H54 (cell line): ENCODE measurements around the gene EXOC3L2.

Experiments used
- DNase-seq: peaks from one replicate; pipeline ENCODE4 v3.0.0; 2011; ENCODE audit warnings: low spot score, mixed read lengths; ENCODE audit not compliant: insufficient read length
- FAIRE-seq: peaks from 3 replicates; lab custom pipeline; 2011; peaks lifted over from hg19 to GRCh38; lab: Jason Lieb, UNC
- POLR2A ChIP-seq: IDR thresholded peaks from 2 replicates; pipeline ENCODE4 v1.6.1; 2011; ENCODE audit warnings: low read depth, mild to moderate bottlenecking, low read length

EXOC3L2 gene

DNA sequence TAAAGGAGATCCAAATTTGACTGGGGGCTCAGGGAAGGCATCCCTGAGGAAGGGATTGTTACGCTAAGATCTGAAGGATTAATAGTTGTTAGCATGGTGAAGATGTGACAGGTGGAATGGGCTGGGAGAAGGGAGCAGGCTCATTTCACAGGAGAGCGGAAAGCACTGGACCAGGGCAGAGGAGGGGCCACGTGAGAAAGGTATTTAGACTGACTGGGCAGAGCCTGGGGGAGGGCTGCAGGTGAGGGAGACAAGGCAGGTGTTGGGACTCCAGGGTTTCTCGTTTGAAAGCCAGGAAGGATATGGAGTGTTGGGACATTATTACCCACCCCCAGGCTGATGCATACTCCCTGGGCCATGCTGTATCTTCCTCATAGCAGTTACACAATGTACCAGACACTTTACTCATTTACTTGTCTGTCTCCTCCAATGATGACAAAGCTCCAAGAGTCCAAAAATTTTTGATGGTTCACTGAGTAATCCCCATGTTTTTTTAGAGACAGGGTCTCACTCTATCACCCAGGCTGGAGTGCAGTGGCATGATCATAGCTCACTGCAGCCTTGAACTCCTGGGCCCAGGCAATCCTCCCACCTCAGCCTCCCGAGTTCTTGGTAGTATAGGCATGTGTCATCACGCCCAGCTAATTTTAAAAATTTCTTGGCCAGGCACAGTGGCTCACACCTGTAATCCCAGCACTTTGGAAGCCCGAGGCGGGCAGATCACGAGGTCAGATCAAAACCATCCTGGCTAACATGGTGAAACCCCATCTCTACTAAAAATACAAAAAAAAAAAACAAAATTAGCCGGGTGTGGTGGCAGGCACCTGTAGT lies 69.5 kb downstream of the EXOC3L2 start:
- DNase-seq (no peak), FAIRE-seq (no peak)
- no peak for TF ChIP-seq POLR2A

DNA sequence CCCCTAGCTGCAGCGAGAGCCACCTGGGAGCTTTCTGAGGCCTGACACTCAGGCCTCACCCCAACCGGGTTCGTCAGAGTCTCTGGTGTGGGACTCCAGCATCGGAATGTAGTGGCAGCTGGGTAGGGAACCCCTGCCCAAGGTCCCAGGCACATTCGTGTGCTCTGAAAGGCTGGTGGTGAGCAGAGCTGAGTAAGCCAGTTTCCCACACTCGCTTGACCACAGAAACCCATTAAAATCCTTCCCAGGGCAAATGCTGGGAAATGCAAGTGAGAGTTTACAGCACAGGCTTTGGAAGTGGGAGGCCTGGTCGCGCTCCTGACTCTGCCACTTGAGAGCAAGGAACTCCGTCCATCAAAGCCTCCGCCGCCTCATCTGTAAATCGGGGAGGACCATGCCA lies 71.4 kb downstream of the EXOC3L2 start:
- FAIRE-seq, result no peak
- peak; percentile 31 for DNase-seq
- no peak for TF ChIP-seq POLR2A

DNA sequence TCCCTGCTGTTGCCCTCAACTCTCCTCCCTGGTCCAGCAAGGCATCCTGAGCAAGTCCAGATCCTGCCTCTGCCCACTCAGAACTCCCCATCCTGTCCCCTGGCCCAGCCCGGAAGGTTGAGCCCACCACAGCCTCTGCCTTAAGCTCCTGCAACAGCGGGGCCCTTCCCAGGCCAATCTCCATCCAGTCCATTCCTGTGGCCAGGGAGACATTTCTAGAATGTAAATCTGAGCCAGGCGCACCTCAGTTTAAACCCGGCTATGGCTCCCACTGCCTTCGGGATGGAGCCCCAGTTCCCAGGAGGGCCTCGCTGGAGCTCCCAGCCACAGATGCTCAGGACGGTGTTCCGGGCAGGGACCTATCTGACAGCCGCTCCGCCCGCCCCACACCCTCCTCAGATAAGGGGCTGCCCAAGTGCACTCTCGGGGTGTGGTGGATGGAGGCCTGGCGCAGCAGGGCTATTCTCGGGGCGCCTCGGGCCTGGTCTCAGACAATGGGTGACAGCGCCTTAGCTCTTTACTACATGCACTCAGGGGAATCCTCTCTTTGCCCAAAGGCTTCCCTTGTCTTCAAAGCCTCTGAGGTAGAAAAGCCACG lies 72.5 kb downstream of the EXOC3L2 start:
- TF ChIP-seq POLR2A, result no peak
- DNase-seq (no peak), FAIRE-seq (no peak)

DNA sequence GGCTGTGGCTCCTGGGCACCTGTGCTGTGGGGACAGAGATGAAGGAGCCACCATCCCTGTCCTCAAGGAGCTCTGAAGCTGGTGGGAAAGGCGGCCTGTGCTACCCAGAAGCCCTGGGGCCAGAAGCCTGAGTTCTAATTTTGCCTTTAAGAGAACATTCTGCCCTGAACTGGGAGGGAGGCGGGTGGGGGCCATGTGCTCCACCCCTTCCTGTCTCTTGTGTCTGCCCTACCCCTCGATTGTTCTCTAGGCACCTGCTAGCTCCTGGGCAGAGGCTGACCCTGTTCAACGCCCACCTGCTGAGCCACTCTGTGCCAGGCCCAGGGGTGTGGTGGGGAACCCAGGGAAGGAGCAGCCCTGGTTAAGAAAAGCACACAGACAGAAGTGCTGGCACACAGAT lies 73.0 kb downstream of the EXOC3L2 start:
- DNase-seq (no peak), FAIRE-seq (no peak)
- TF ChIP-seq POLR2A, result no peak

DNA sequence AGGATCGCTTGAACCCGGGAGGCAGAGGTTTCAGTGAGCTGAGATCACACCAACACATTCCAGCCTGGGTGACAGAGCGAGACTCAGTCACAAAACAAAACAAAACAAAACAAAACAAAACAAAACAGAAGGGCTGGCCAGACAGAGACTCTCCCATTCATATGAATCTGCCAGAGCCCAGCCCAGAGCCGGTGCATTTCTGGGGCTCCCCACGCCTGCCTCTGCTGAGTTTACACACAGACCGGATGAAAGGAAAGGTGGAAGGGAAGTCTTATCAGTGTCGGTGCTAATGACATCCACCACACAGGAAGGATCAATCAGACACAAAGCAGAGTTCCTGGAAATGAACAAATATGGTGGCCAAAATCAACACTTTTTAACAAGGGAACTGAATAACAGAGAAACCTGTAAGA lies 74.0 kb downstream of the EXOC3L2 start:
- FAIRE-seq (no peak), DNase-seq (no peak)
- no peak for TF ChIP-seq POLR2A

DNA sequence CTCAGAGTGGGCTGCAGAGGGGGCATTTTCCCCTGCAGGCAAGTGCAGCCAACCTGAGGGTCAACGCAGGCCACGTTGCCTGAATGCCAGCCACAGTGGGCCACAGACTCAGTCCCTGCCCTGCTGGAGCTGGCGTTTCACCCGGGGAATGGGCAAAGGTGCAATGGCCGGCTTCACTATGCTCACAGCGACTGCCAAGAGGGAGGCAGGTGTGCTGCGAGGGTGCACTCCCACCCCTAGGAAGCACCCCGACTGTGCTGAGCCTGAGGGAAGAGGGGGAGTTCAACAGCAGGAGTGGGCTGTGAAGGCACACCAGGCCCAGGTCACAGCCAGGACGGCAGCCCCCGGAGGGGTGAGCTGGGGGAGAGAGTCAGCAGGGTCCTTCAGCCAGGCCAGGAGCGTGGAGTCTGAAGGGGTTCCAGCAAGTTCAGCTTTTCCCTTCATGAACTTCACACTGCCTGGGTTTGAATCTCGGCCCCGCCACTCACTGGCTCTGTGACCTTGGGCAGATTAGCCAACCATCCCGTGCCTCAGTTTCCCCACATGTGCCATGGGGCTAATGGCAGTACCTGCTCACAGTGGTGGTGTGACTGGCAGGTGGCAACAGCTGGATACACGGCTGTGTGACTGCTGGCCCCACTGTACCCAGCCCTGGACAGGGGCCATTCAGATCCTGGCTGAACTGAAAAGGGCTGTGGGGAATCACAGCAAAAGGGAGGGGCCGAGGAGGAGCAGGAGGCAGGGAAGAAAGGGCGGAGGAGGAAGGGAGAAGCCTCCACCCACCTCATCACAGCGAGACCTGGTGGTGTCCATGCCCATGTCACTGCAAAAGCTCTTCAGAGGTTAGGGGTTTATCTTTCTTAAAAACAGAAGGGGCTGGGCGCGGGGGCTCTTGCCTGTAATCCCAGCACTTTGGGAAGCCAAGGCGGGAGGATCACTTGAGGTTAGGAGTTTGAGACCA lies 74.8 kb downstream of the EXOC3L2 start:
- DNase-seq, result no peak
- TF ChIP-seq POLR2A, result no peak

DNA sequence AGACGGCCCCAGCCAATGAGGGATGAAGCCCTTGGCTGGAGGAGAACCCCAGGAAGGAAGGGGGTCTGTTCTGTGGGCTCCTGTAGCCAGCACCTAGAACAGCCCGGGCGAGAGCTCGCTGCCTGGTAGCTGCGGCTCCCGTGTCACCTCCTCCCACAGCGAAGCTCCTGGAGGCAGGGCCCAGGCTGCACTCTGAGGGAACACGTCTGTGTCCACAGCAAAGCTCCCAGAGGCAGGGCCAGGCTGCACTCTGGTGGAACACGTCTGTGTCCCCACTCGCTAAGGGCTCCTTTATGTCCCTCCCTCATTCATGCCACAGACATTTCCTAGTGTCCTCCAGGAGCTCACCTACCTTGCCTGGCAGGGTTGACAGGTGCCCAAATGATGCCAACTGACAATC lies 75.6 kb downstream of the EXOC3L2 start:
- DNase-seq (no peak), FAIRE-seq (no peak)
- TF ChIP-seq POLR2A, result no peak

More for the DNA sequence above, 74.8 kb downstream of the EXOC3L2 start:
- FAIRE-seq, result no peak

DNA sequence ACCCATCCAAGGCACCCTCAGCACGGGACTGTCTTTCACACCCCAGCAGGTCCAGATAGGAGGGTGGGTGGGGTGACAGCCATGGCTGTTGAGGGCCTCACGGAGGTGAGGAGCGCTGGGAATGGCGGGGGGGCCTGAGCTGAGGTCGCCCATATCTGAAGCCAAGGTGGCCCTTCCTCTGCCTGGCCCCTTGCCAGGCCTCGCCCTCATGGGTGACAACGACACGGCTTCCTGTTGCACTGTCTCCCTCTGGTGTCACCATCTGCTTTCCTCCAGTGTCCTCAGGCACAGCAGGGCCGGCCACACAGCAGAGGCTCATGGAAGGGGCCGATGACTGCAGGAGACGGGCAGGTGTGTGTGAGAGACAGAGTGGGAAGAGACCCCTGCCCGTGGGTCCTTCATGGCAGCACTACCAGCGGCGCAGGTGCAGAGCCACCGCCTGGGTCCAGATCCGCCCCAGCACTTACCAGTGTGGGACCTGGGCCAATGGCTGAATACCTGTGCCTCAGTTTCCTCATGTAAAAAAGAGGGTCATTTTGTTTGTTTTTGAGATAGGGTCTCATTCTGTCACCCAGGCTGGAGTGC lies 76.3 kb downstream of the EXOC3L2 start:
- DNase-seq (no peak), FAIRE-seq (no peak)
- no peak for TF ChIP-seq POLR2A

DNA sequence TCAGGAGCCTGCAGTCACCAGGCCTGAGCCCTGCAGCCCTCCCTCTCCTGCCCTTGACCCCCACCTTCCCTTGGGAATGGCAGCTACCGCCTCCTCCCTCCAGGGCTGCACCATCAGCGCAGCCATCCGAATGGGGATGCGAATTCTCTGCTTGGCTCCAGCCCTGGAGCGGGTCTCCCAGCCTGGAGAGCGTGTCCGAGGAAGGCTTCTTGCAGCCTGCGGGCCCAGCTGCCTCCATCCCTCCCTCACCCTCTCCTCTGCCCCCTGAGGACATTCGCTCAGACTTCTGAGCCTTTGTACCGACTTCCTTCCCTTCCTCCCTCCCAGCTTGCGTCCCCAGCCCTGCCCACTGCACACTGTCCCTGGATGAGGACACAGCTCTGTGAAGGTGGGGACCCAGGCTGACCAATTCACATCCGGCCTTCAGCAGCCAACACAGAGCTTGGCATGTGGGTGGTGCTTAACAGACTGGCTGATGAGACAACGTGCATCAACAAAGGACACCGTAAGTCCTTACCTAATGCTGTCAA lies 78.4 kb downstream of the EXOC3L2 start:
- DNase-seq, result no peak
- no peak for TF ChIP-seq POLR2A
- no peak for FAIRE-seq

DNA sequence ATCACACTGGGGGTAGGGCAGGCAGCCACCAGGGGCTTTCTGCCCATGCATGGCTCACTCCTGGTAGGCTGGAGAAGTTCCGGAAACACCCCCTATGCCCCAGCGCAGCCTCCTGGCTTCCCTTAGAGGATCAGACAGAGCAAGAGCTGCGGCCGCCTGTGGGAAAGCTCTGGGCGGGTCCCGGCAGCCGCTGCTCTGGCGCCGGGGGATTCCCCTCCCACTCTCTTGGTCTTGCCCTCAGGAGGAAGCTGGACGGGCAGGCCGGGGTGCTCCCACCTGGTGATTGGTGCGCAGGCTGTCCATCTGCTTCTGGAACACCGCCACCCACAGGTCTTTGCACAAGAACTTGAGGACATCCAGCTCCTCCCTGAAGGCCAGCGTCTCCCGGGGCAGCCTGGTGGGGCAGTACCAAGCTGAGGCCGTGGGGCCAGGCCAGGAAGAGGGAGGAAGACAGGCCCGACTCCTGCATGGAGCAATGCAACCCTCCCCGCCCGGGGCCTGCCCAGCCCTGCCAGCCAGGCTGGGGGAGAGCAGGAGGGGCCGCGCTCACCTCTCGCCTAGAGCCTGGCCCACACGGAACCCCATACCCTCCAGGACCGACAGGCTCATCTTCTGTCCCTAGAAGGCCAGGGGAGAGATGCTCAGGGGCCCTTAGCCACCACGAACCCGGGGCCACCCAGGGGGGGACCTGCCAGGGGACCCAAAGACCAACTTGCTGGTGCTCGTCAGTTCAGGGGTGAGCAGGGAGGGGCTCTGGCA lies 80.5 kb downstream of the EXOC3L2 start:
- no peak for TF ChIP-seq POLR2A
- DNase-seq, result no peak
- no peak for FAIRE-seq

DNA sequence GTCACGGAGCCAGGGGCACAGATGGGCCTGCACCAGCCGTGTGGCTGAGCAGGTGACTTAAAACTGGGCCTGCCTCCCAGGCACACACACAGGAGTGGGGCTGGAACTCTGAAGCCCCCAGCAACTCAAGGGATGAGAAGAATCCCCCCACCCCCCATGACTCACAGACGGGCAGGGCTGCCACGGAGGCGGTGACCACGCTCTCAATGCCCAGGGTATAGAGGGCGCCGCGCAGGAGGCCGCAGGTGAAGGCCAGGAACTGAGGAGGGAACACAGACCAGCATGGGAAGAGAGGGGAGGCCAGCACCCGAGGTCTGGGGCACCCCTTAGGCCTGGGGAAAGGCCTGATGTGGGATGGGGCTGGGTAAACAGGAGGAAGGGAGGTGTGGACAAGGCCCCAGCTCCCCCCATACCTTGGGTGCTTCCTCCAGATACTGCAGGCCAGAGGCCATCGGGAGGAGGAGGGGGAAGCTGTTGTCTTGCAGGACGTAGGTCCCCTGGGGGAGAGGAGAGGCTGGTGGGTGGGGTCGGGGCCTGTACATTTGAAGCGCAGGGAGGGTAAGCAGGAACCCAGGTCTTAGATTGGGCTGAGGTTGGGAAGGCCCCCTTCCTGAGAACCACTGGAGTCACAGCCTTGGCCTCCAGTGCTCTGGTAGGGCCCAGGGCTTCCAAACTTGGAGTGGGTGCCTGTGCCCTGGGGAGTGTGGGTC lies 81.3 kb downstream of the EXOC3L2 start:
- TF ChIP-seq POLR2A, result no peak
- DNase-seq, result no peak
- FAIRE-seq, result no peak

DNA sequence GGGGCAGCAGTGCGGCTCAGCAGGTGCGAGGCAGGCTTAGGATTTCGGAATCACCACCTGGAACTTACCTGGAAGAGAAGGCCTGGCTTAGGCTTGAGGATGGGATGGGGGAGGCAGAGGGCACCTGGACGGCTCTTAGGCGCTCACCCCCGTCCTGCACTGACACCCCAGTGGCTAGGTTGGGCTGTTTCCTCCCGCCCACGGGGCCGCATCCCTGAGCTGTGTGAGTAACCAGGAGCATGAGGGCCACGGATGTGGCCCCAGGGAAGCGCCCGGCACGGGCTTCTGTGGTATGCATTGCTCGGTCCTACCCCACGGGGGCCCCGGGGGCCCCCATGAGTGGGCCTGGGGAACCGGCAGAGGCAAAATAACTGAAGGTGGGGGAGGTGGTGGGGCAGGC lies 82.1 kb downstream of the EXOC3L2 start:
- DNase-seq (no peak), FAIRE-seq (no peak)
- no peak for TF ChIP-seq POLR2A

DNA sequence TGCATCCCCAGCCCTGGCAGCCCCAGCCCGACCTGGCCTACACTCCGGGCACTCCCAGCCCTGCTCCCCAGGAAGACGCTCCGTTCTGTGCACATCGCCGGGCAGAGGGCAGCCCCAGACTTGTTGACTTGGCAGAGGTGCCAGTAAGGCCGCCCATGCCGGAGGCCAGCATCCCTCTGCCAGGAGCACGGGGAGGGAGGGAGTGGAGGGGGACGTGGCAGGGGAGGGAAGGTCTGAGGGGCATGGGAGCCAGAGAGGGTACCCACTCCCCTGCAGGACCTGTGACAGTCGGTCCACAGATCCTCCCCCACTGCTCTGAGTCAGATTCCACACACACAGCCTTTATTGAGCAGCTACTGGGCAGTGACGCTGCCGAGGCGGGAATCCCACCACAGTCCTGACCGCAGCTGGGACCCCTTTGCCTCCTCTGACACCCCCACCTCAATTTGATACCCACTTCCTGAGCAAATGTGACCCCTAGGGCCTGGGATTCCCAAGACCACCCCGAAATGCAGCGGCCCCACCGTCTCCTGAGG lies 82.5 kb downstream of the EXOC3L2 start:
- no peak for TF ChIP-seq POLR2A
- DNase-seq, result no peak
- no peak for FAIRE-seq
